OCI-LY3 (cell line): ENCODE measurements around the gene IMMT.

Source experiments
- EZH2phosphoT487 ChIP-seq: fragments of 200-600 bp; shearing (Covaris generic); IDR thresholded peaks from 2 replicates; pipeline ENCODE4 v1.6.1; 2018; ENCODE audit warnings: antibody characterized with exemption, mixed run types, low read depth
- TF ChIP-seq, protein P1 (sequence below): fragments of 200-600, 300-600 bp; sonication (generic); IDR thresholded peaks from 2 replicates; pipeline ENCODE4 v1.5.1; 2014; ENCODE audit warnings: antibody characterized with exemption, low read length, low read depth

DNA sequence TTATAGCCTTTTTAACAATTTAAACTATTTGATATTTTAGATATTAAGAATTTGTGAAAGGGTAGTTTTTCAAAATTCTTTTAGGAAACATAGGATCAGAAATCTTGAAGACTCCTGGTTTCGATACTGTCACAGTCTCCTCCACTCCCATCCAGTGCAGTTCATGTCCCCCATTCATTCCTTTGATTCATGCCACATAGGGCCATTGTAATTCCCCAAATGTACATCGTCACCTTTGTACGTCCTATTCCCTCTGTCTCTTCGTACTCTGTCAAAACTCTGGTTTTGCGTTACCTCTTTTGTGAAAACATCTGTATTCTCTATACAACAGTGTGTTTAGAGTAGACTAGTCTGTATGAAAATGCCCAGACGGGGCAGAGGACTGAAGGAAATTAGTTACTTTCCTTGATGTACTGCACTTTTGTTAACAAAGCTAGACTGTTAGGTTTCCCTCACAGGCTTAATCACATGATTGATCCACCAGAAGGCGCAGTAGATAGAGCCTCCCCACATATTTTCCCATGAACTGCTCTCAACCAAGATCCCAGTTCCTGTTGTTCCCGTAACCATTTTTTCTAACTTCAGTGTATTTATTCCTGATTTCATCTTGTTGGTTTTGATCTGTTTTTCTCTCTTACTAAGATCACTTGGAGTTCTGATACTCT lies 6.5 kb upstream of the IMMT start:
- TF ChIP-seq, protein P1, sequence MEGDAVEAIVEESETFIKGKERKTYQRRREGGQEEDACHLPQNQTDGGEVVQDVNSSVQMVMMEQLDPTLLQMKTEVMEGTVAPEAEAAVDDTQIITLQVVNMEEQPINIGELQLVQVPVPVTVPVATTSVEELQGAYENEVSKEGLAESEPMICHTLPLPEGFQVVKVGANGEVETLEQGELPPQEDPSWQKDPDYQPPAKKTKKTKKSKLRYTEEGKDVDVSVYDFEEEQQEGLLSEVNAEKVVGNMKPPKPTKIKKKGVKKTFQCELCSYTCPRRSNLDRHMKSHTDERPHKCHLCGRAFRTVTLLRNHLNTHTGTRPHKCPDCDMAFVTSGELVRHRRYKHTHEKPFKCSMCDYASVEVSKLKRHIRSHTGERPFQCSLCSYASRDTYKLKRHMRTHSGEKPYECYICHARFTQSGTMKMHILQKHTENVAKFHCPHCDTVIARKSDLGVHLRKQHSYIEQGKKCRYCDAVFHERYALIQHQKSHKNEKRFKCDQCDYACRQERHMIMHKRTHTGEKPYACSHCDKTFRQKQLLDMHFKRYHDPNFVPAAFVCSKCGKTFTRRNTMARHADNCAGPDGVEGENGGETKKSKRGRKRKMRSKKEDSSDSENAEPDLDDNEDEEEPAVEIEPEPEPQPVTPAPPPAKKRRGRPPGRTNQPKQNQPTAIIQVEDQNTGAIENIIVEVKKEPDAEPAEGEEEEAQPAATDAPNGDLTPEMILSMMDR = no peak
- no peak for TF ChIP-seq EZH2phosphoT487
